Tibial nerve (tissue), 4 donors: ENCODE measurements around the gene RAI2.

Experiments used
- CTCF ChIP-seq, 5 experiments: fragments of 200-600 bp in 3 of 5; fragments of 450-650 bp in 2 of 5; sonication (generic) in 3 of 5; IDR thresholded peaks; one replicate each; pipeline ENCODE4 v1.5.1; 2016 to 2019; ENCODE audit warnings: antibody characterized with exemption in 5 of 5, mild to moderate bottlenecking in 3 of 5, moderate library complexity in 2 of 5
- EP300 ChIP-seq, 2 donors: sonication (generic); formaldehyde crosslinking; IDR thresholded peaks; one replicate each; pipeline ENCODE4 v1.6.1; 2017; ENCODE audit warnings: antibody characterized with exemption in 2 of 2, mild to moderate bottlenecking in 1 of 2
- POLR2A ChIP-seq, 2 donors: fragments of 450-650 bp; IDR thresholded peaks; one replicate each; pipeline ENCODE4 v1.6.1; 2017; ENCODE audit warnings: antibody characterized with exemption in 2 of 2, mild to moderate bottlenecking in 2 of 2, moderate library complexity in 2 of 2

GRCh38 chrX:17878028-17878670 lies 17.1 kb upstream of the RAI2 start:
- TF ChIP-seq CTCF (IDR thresholded peaks at IDR 0.05) (no peak), POLR2A (IDR thresholded peaks at IDR 0.05) (no peak), EP300 (IDR thresholded peaks at IDR 0.05) (no peak)
